HG03565 (cell line): Measurements from ENCODE around the gene GIGYF2.
"Not testable (repeated sequence)": the region's sequence is repeated elsewhere in the genome, so short reads cannot be mapped to it uniquely, and the experiment has no call there.

ENCODE experiments used
- ATAC-seq: cut with Tn5 transposase; IDR thresholded peaks from one replicate; pipeline ENCODE4 v1.9.1; 2021; ENCODE audit warnings: mild to moderate bottlenecking, moderate library complexity; ENCODE audit not compliant: unreplicated experiment

The GIGYF2 gene

GRCh38 chr2:232890896-232891601 is 193.9 kb downstream of the GIGYF2 start:
- no peak for ATAC-seq

GRCh38 chr2:232891621-232892071 is 194.5 kb downstream of the GIGYF2 start:
- ATAC-seq: no peak

GRCh38 chr2:232892221-232892620 is 195.1 kb downstream of the GIGYF2 start:
- ATAC-seq: no peak

- ATAC-seq: no peak
Observed at GRCh38 chr2:232892843-232893242, 195.7 kb downstream of the GIGYF2 start.

- ATAC-seq: no peak
Observed at GRCh38 chr2:232893834-232894233, 196.7 kb downstream of the GIGYF2 start.

GRCh38 chr2:232894251-232894650 is 197.1 kb downstream of the GIGYF2 start:
- ATAC-seq: no peak

GRCh38 chr2:232894746-232895145 is 197.6 kb downstream of the GIGYF2 start:
- ATAC-seq: no peak

- no peak for ATAC-seq
Observed at GRCh38 chr2:232896111-232896510, 199.0 kb downstream of the GIGYF2 start.

GRCh38 chr2:232896720-232897597 is 199.8 kb downstream of the GIGYF2 start:
- no peak for ATAC-seq

- no peak for ATAC-seq
Observed at GRCh38 chr2:232897598-232898408, 200.7 kb downstream of the GIGYF2 start.

GRCh38 chr2:232898592-232899543 is 201.7 kb downstream of the GIGYF2 start:
- no peak for ATAC-seq

- no peak for ATAC-seq
Observed at GRCh38 chr2:232900811-232901735, 203.9 kb downstream of the GIGYF2 start.

GRCh38 chr2:232901736-232902578 is 204.8 kb downstream of the GIGYF2 start:
- no peak for ATAC-seq

- ATAC-seq: no peak
Observed at GRCh38 chr2:232903989-232904388, 206.9 kb downstream of the GIGYF2 start.

- not testable (repeated sequence) for ATAC-seq
Observed at GRCh38 chr2:232906867-232907717, 210.0 kb downstream of the GIGYF2 start.

- not testable (repeated sequence) for ATAC-seq
Observed at GRCh38 chr2:232907718-232908085, 210.6 kb downstream of the GIGYF2 start.

GRCh38 chr2:232908695-232909094 is 211.6 kb downstream of the GIGYF2 start:
- ATAC-seq: no peak
